ENCODE measurements around the gene SCFD2.

GRCh38 chr4:53309321-53310040, 56.4 kb downstream of the SCFD2 start:
- TF ChIP-seq POLR2A (IDR thresholded peaks at IDR 0.05) = no peak
- no peak for TF ChIP-seq CTCF (IDR thresholded peaks at IDR 0.05)
